ENCODE measurements around the gene KRTAP10-1. TPM values are rescaled to one million over a fixed set of nuclear protein-coding genes. Genes with fewer than 3 reads are reported as not detected.

Gene KRTAP10-1
- total RNA-seq, 3 donors from 2014 or later, result not detected

DNA sequence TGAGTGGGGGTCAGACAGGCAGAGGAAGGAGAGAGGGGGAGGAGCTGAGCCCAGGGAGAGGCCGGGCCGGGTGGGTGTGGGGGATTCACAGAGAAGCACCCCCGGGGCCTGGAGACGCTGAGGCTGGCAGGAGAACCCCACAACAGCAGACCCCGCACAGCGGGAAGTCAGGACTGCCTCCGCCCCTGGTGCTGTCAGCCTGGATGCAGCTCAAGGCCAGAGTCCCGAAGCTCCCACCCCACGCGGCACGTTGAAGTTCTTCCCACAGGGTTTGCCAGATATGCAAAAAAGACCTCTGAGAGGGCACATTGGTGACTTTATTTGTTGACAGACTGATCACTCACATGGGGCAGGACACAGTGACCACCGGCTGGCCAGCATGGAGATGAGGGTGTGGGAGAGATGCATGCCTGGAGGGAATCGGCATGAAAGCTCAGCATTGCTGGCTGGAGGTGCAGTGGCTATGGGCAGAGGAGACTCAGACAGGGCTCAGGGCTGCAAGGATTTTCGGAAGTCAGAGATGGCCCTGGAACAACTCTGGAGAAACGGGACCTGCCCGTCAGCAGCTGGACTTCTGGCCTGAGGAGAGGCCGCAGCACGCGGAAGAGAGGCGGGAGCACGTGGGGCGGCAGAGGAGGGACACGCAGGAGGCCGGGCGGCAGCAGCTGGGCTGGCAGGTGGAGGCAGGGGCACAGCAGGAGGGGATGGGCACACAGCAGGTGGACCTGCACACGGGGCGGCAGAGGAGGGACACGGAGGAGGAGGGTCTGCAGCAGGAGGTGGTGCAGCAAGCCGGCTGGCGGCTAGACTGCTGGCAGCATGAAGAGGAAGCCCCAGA lies 17.7 kb upstream of the KRTAP10-1 start:
- no peak for ATAC-seq
- TF ChIP-seq CTCF (IDR thresholded peaks at IDR 0.05), result no peak
- Histone ChIP-seq H3K36me3 (ENCODE audit: low read depth) (no peaks in the 10 kb centered on the region), H3K4me1 (ENCODE audit: low read depth) (no peaks in the 10 kb centered on the region), H3K9me3 (no peaks in the 10 kb centered on the region), H3K4me3 (no peak overlapping the region)
- no peak for DNase-seq
- intact Hi-C loops (cut with DNase I, micrococcal nuclease), result no loop called here

- Histone ChIP-seq H3K9me3 (no peaks in the 10 kb centered on the region), H3K4me3 (no peak overlapping the region), H3K36me3 (ENCODE audit: low read depth) (no peaks in the 10 kb centered on the region), H3K4me1 (ENCODE audit: low read depth) (no peaks in the 10 kb centered on the region)
- intact Hi-C loops (cut with DNase I, micrococcal nuclease), result no loop called here
- DNase-seq (no peak), ATAC-seq (no peak)
- TF ChIP-seq CTCF (IDR thresholded peaks at IDR 0.05), result no peak
Measured at GRCh38 chr21:44556879-44557278, 16.9 kb upstream of the KRTAP10-1 start.

GRCh38 chr21:44555200-44555875 lies 15.3 kb upstream of the KRTAP10-1 start:
- no peak for ATAC-seq
- H3K4me3 ChIP-seq, result no peak overlapping the region
- DNase-seq, result no peak
- H3K4me1 ChIP-seq (ENCODE audit: low read depth), result no peaks in the 10 kb centered on the region
- H3K9me3 ChIP-seq, result no peaks in the 10 kb centered on the region
- no peaks in the 10 kb centered on the region for H3K36me3 ChIP-seq (ENCODE audit: low read depth)
- intact Hi-C loops (cut with DNase I, micrococcal nuclease), result no loop called here
- TF ChIP-seq CTCF (IDR thresholded peaks at IDR 0.05), result no peak

DNA sequence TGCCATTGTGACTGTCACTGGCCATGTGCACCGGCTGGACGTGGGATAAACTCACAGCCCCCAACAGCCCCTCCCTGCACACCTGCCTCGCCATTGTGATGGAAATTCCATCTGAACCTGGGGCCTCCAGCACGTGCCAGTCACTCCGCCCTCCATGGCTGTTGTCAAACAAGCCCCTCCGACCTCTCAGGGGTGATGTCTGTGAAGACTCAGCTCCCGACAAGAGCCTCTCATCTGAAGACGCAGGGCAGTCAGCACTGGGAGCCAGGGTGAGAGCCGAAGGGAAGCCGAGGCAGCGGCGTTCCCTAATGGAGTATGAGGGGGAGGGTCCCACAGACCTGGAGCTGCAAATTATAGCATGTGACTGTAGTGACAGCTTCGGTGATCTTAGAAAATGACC lies 12.7 kb upstream of the KRTAP10-1 start:
- no peaks in the 10 kb centered on the region for H3K4me1 ChIP-seq (ENCODE audit: low read depth)
- intact Hi-C loops (cut with DNase I, micrococcal nuclease), result no loop called here
- TF ChIP-seq CTCF (IDR thresholded peaks at IDR 0.05), result no peak
- DNase-seq (no peak), ATAC-seq (no peak)
- H3K4me3 ChIP-seq, result no peak overlapping the region
- no peaks in the 10 kb centered on the region for H3K9me3 ChIP-seq
- H3K36me3 ChIP-seq (ENCODE audit: low read depth), result no peaks in the 10 kb centered on the region

DNA sequence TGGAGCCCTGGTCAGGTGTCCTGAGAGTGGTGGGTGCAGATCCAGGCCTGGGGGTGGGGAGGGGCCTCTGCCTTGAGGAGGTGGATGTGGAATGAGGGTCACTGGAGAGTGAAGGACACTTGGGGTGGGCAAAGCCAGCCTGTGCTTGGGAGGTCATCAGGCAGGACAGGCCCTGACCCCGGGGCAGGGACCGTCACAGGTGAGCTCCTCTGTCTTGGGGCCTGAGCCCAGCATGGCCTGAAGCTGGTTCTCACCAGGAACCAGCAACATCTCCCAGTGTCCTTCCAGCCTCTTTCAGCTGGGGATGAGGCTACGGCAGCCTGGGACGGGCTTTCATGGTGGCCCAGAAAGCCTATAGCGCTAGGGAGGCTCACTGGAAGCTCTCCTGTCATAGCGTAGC lies 12.1 kb upstream of the KRTAP10-1 start:
- Histone ChIP-seq H3K4me3 (no peak overlapping the region), H3K9me3 (no peaks in the 10 kb centered on the region), H3K36me3 (ENCODE audit: low read depth) (no peaks in the 10 kb centered on the region), H3K4me1 (ENCODE audit: low read depth) (no peaks in the 10 kb centered on the region)
- no peak for TF ChIP-seq CTCF (IDR thresholded peaks at IDR 0.05)
- DNase-seq, result peak in 1 of 3 donors; percentile 11
- ATAC-seq, result no peak
- intact Hi-C loops (cut with DNase I, micrococcal nuclease), result no loop called here

All from mucosa of descending colon (tissue), 3 donors.